DOHH2 (cell line): Measurements from ENCODE around the gene GTF2A1L.

Experiments
- H3F3A ChIP-seq: fragments of 200-600 bp; sonication (generic), shearing (Covaris generic); 2 replicates; pipeline ENCODE4 v1.6.0; 2016; ENCODE audit warnings: antibody characterized with exemption, mild to moderate bottlenecking; ENCODE audit not compliant: control insufficient read depth, insufficient read depth
- H3K27ac ChIP-seq: fragments of 200-600 bp; sonication (generic); 2 replicates; pipeline ENCODE4 v1.5.1; 2014; ENCODE audit warnings: low read depth, mild to moderate bottlenecking, low read length, moderate library complexity
- H3K27me3 ChIP-seq: fragments of 200-600 bp; sonication (generic); 2 replicates; pipeline ENCODE4 v1.6.1; 2014; ENCODE audit warnings: mild to moderate bottlenecking, low read length, mixed read lengths; ENCODE audit not compliant: control insufficient read depth
- H3K36me3 ChIP-seq: fragments of 200-600 bp; sonication (generic); 2 replicates; pipeline ENCODE4 v1.6.1; 2014; ENCODE audit warnings: mild to moderate bottlenecking, low read length, moderate library complexity, mixed read lengths; ENCODE audit not compliant: control insufficient read depth
- H3K4me1 ChIP-seq: fragments of 200-600 bp; sonication (generic); 2 replicates; pipeline ENCODE4 v1.6.1; 2014; ENCODE audit warnings: mild to moderate bottlenecking, low read length, mixed read lengths; ENCODE audit not compliant: control insufficient read depth
- H3K4me2 ChIP-seq: fragments of 200-600 bp; sonication (generic); 2 replicates; pipeline ENCODE4 v1.6.0; 2014; ENCODE audit warnings: mild to moderate bottlenecking, low read length, moderate library complexity
- H3K4me3 ChIP-seq: fragments of 200-600 bp; sonication (generic); 2 replicates; pipeline ENCODE4 v1.5.1; 2014; ENCODE audit warnings: mild to moderate bottlenecking, low read length, mixed read lengths
- H3K79me2 ChIP-seq: fragments of 200-600 bp; sonication (generic); 2 replicates; pipeline ENCODE4 v1.6.1; 2014; ENCODE audit warnings: mild to moderate bottlenecking, low read length, mixed read lengths; ENCODE audit not compliant: control insufficient read depth
- H3K9me2 ChIP-seq: fragments of 200-600 bp; sonication (generic); replicated peaks from 2 replicates; pipeline ENCODE4 v1.6.1; 2014; ENCODE audit warnings: mild to moderate bottlenecking, low read length, mixed read lengths; ENCODE audit not compliant: control insufficient read depth
- H3K9me3 ChIP-seq: fragments of 200-600 bp; sonication (generic); 2 replicates; pipeline ENCODE4 v1.6.1; 2014; ENCODE audit warnings: antibody characterized with exemption, low read length, mixed read lengths; ENCODE audit not compliant: control insufficient read depth, insufficient read depth
- H4K20me1 ChIP-seq: fragments of 200-600 bp; sonication (generic); 2 replicates; pipeline ENCODE4 v1.6.0; 2014; ENCODE audit warnings: low read depth, mild to moderate bottlenecking, antibody characterized with exemption, low read length, moderate library complexity; ENCODE audit not compliant: control insufficient read depth, insufficient read depth
- CTCF ChIP-seq: fragments of 200-600 bp; sonication (generic); IDR thresholded peaks from one replicate; pipeline ENCODE4 v1.5.1; 2014; ENCODE audit warnings: antibody characterized with exemption, mild to moderate bottlenecking, low read depth, low read length; ENCODE audit not compliant: poor library complexity, severe bottlenecking
- EZH2phosphoT487 ChIP-seq: fragments of 200-600 bp; sonication (generic); IDR thresholded peaks from 2 replicates; pipeline ENCODE4 v1.6.1; 2017; ENCODE audit warnings: borderline replicate concordance, mild to moderate bottlenecking, antibody characterized with exemption, low read length, moderate library complexity, mixed read lengths

Gene GTF2A1L

DNA sequence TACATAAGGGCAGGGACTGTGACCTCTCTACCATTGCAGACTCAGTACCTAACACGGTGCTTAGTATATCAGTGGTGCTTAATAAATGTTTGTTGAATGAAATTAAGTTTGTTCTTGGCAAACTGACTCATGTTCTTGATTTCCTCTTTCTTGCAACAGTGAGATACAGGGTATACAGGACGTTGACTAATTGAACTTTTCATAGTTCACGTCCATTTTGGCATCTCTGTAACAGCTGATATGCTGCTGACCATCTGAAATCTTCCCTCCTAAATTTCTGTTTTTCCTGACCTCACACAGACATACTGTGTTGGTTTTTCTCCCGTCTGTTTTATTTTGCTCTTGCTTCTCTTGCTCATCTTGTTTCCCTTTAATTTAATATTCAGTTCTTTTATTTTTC, 93.7 kb downstream of the GTF2A1L start:
- no peaks in the 10 kb centered on the region for H3K79me2 ChIP-seq
- no peak overlapping the region for H3K27ac ChIP-seq
- no peaks in the 10 kb centered on the region for H3K27me3 ChIP-seq
- no peaks in the 10 kb centered on the region for H3K4me1 ChIP-seq
- H3K4me3 ChIP-seq: no peak overlapping the region
- no peak overlapping the region for H3K4me2 ChIP-seq
- H3K36me3 ChIP-seq: no peaks in the 10 kb centered on the region
- no peaks in the 10 kb centered on the region for H4K20me1 ChIP-seq
- H3K9me3 ChIP-seq: no peaks in the 10 kb centered on the region
- TF ChIP-seq CTCF: no peak
- TF ChIP-seq EZH2phosphoT487: no peak
- no peaks in the 10 kb centered on the region for H3K9me2 ChIP-seq
- H3F3A ChIP-seq: no peaks in the 10 kb centered on the region

DNA sequence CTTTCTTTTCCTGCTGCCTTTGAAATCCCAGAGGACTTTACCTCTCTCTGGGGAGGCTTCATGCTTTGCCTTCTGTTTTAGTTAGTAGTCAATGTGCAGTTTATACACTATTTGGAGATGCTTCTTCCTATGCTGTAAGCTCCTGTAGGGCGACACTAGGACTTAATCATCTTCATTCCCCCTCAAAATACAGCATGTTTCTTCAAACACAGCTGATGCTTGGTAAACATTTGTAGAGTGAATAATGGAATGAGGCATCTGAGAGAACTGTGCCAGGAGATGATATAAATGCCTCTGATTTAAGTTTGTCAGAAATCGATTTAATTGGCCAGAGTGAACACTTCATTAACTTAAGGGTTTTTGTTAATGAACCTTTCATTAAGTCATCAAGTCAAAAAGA, 94.5 kb downstream of the GTF2A1L start:
- no peaks in the 10 kb centered on the region for H3K27me3 ChIP-seq
- H3K27ac ChIP-seq: no peak overlapping the region
- H3K79me2 ChIP-seq: no peaks in the 10 kb centered on the region
- H3K9me2 ChIP-seq: no peaks in the 10 kb centered on the region
- no peaks in the 10 kb centered on the region for H3K9me3 ChIP-seq
- H3F3A ChIP-seq: no peaks in the 10 kb centered on the region
- no peak for TF ChIP-seq CTCF
- H3K4me2 ChIP-seq: no peak overlapping the region
- no peaks in the 10 kb centered on the region for H4K20me1 ChIP-seq
- no peaks in the 10 kb centered on the region for H3K4me1 ChIP-seq
- H3K36me3 ChIP-seq: no peaks in the 10 kb centered on the region
- H3K4me3 ChIP-seq: no peak overlapping the region

DNA sequence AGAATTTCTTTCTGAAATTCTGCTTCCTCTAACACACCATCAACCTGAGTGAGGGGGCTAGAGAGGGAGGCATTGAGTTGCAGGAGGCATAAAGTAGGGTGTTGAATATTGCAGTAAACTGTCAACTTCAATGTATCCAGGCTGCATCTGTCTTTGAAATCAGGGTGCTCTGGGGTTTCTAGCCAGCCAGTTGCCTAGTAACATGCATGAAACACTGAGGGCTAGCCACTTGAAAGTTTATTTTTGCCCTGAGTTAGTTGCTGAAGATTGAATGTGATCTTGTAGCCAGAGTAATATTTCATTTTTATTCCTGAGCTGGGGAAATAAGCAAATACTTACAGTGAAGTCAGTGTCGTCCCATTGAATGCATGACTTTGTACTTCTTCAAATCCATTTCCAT, 96.0 kb downstream of the GTF2A1L start:
- Histone ChIP-seq H3K9me3 (no peaks in the 10 kb centered on the region), H3K79me2 (no peaks in the 10 kb centered on the region), H3K9me2 (no peaks in the 10 kb centered on the region), H3K36me3 (no peaks in the 10 kb centered on the region), H3K4me2 (no peak overlapping the region), H3K27me3 (no peaks in the 10 kb centered on the region), H3K27ac (no peak overlapping the region), H3F3A (no peaks in the 10 kb centered on the region), H3K4me1 (no peaks in the 10 kb centered on the region), H3K4me3 (no peak overlapping the region), H4K20me1 (no peaks in the 10 kb centered on the region)
- TF ChIP-seq CTCF (no peak), EZH2phosphoT487 (no peak)

GRCh38 chr2:48714245-48714644, 96.6 kb downstream of the GTF2A1L start:
- H3K27ac ChIP-seq: no peak overlapping the region
- TF ChIP-seq CTCF (no peak), EZH2phosphoT487 (no peak)
- H4K20me1 ChIP-seq: no peaks in the 10 kb centered on the region
- no peaks in the 10 kb centered on the region for H3F3A ChIP-seq
- no peak overlapping the region for H3K4me3 ChIP-seq
- H3K36me3 ChIP-seq: no peaks in the 10 kb centered on the region
- H3K27me3 ChIP-seq: no peaks in the 10 kb centered on the region
- no peak overlapping the region for H3K4me2 ChIP-seq
- H3K4me1 ChIP-seq: no peaks in the 10 kb centered on the region
- no peaks in the 10 kb centered on the region for H3K9me3 ChIP-seq
- no peaks in the 10 kb centered on the region for H3K79me2 ChIP-seq
- H3K9me2 ChIP-seq: no peaks in the 10 kb centered on the region
